ENCODE measurements around the gene OSBPL7. TPM values are rescaled to one million over a fixed set of nuclear protein-coding genes. Genes with fewer than 3 reads are reported as not detected.

OSBPL7 gene
- total and polyA plus RNA-seq, 2 of the 4 experiments (the other 2 are of a cell fraction) = 5.2 to 14.5 TPM

DNA sequence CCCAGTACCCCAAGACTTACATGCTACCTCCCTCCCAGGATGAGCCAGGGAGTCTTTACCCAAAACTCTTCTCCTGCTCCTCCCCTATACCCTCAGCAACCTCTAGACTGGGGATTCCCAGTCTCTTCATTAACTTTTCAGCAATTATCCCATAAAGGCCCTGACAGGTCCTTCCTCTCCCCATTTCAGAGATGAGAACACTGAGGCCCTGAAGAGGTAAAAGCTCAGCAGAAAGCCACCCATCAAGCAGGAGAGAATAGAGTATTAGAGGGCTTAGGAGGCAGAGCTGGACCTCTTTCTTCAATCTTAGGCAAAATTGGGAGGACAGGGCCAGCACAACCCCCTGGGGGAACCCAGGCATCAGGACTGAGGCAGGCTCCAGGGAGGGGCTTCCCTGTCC is 35.2 kb upstream of the OSBPL7 start:
- intact Hi-C loops (cut with micrococcal nuclease) = no loop called here
- no peak overlapping the region for H3K27ac ChIP-seq (ENCODE audit: insufficient read depth, low read length)
- H3K23ac ChIP-seq (ENCODE audit: low read depth, low read length) = no peak overlapping the region
- H3K9ac ChIP-seq (ENCODE audit: low read depth, low read length) = no peak overlapping the region
- H4K8ac ChIP-seq (ENCODE audit: low read depth in 2 of 2, low read length in 2 of 2) = no peak overlapping the region
- no peak for ATAC-seq (ENCODE audit: low read depth)
- H3K4me1 ChIP-seq (ENCODE audit: control insufficient read depth, insufficient read depth, low read length) = no peaks in the 10 kb centered on the region
- no peaks in the 10 kb centered on the region for H3K9me3 ChIP-seq (ENCODE audit: control insufficient read depth, insufficient read depth, low read length)
- no peaks in the 10 kb centered on the region for H3K36me3 ChIP-seq (ENCODE audit: control insufficient read depth, insufficient read depth, low read length)
- no peak overlapping the region for H2AK9ac ChIP-seq (replicated peaks; ENCODE audit: low read depth, low read length, poor library complexity)
- TF ChIP-seq POLR2A (IDR thresholded peaks at IDR 0.05; ENCODE audit: low read depth, low read length) (no peak), CHD1 (IDR thresholded peaks at IDR 0.05; ENCODE audit: low read depth, low read length) (no peak), MAZ (IDR thresholded peaks at IDR 0.05; ENCODE audit: borderline replicate concordance, low read depth, low read length) (no peak), SMC3 (IDR thresholded peaks at IDR 0.05; ENCODE audit: low read depth, low read length) (no peak), RAD21 (IDR thresholded peaks at IDR 0.05; ENCODE audit: low read length) (no peak), NFE2L2 (IDR thresholded peaks at IDR 0.05; ENCODE audit: low read depth, low read length) (no peak), FOS (IDR thresholded peaks at IDR 0.05; ENCODE audit: low read depth, low read length) (no peak), CEBPB (IDR thresholded peaks at IDR 0.05; ENCODE audit: low read depth, low read length) (no peak), BHLHE40 (IDR thresholded peaks at IDR 0.05; ENCODE audit: low read depth, low read length) (no peak), RCOR1 (IDR thresholded peaks at IDR 0.05; ENCODE audit: insufficient replicate concordance, low read length) (no peak), MAFK (IDR thresholded peaks at IDR 0.05; ENCODE audit: low read depth, low read length) (no peak), RFX5 (IDR thresholded peaks at IDR 0.05; ENCODE audit: low read depth, low read length) (no peak)
- TF ChIP-seq, protein P1, sequence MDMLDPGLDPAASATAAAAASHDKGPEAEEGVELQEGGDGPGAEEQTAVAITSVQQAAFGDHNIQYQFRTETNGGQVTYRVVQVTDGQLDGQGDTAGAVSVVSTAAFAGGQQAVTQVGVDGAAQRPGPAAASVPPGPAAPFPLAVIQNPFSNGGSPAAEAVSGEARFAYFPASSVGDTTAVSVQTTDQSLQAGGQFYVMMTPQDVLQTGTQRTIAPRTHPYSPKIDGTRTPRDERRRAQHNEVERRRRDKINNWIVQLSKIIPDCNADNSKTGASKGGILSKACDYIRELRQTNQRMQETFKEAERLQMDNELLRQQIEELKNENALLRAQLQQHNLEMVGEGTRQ (IDR thresholded peaks at IDR 0.05; ENCODE audit: low read depth, low read length) = no peak
- TF ChIP-seq, protein P2, sequence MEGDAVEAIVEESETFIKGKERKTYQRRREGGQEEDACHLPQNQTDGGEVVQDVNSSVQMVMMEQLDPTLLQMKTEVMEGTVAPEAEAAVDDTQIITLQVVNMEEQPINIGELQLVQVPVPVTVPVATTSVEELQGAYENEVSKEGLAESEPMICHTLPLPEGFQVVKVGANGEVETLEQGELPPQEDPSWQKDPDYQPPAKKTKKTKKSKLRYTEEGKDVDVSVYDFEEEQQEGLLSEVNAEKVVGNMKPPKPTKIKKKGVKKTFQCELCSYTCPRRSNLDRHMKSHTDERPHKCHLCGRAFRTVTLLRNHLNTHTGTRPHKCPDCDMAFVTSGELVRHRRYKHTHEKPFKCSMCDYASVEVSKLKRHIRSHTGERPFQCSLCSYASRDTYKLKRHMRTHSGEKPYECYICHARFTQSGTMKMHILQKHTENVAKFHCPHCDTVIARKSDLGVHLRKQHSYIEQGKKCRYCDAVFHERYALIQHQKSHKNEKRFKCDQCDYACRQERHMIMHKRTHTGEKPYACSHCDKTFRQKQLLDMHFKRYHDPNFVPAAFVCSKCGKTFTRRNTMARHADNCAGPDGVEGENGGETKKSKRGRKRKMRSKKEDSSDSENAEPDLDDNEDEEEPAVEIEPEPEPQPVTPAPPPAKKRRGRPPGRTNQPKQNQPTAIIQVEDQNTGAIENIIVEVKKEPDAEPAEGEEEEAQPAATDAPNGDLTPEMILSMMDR (conservative IDR thresholded peaks at IDR 0.05; ENCODE audit: low read depth, low read length) = no peak
- TF ChIP-seq, protein P3, sequence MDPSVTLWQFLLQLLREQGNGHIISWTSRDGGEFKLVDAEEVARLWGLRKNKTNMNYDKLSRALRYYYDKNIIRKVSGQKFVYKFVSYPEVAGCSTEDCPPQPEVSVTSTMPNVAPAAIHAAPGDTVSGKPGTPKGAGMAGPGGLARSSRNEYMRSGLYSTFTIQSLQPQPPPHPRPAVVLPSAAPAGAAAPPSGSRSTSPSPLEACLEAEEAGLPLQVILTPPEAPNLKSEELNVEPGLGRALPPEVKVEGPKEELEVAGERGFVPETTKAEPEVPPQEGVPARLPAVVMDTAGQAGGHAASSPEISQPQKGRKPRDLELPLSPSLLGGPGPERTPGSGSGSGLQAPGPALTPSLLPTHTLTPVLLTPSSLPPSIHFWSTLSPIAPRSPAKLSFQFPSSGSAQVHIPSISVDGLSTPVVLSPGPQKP (IDR thresholded peaks at IDR 0.05; ENCODE audit: borderline replicate concordance, low read depth, low read length) = no peak
- dilution Hi-C loops (cut with HindIII; ENCODE audit: low sequenced_read_pairs, unreplicated experiment) = no loop called here
- no peak overlapping the region for H3K4me3 ChIP-seq (ENCODE audit: insufficient read depth, low read depth, low read length)
- no peak overlapping the region for H2BK120ac ChIP-seq (ENCODE audit: low read depth, low read length)
- no peaks in the 10 kb centered on the region for H3K79me1 ChIP-seq (ENCODE audit: low read depth in 1 of 2, low read length in 2 of 2)
- H2AFZ ChIP-seq (replicated peaks; ENCODE audit: low read length, poor library complexity) = no peak overlapping the region
- H2BK15ac ChIP-seq (ENCODE audit: low read depth, low read length) = no peak overlapping the region
- no TSS peak for BruUV-seq (replicated peaks)
- H2BK20ac ChIP-seq (ENCODE audit: low read depth, low read length) = no peak overlapping the region
- no peak overlapping the region for H3K4me2 ChIP-seq (ENCODE audit: low read depth, low read length)
- ChIA-PET POLR2A (ENCODE audit: unreplicated experiment) (no interaction called here), CTCF (no interaction called here)
- no peak overlapping the region for H3K18ac ChIP-seq (ENCODE audit: low read depth, low read length)
- no peak overlapping the region for H4K5ac ChIP-seq (ENCODE audit: low read depth, low read length)
- no peak for DNase-seq
- peaks cover 56% of the 10 kb centered on the region for H3K27me3 ChIP-seq (ENCODE audit: control insufficient read depth, insufficient read depth, low read length)
- H4K91ac ChIP-seq (ENCODE audit: insufficient read depth, low read depth, low read length) = no peak overlapping the region
- no peak overlapping the region for H3K14ac ChIP-seq (replicated peaks; ENCODE audit: low read depth, low read length)
- no peak overlapping the region for H2AK5ac ChIP-seq (ENCODE audit: low read depth, low read length)
- no peaks in the 10 kb centered on the region for H3K9me1 ChIP-seq (ENCODE audit: insufficient read depth, low read length)
- no peaks in the 10 kb centered on the region for H4K20me1 ChIP-seq (ENCODE audit: insufficient read depth, low read length)
- no peak overlapping the region for H2BK5ac ChIP-seq (ENCODE audit: low read depth, low read length, poor library complexity, severe bottlenecking)
- no peak overlapping the region for H3K56ac ChIP-seq (ENCODE audit: extremely low read depth, insufficient read depth, low read length)
- H3K4ac ChIP-seq (ENCODE audit: low read depth, low read length) = no peak overlapping the region
- in situ Hi-C loops (cut with MboI; ENCODE audit: low sequenced_read_pairs) = no loop called here

Data from IMR-90 (cell line).